Activated CD8-positive, alpha-beta T cell treated with anti-CD3 and anti-CD28 coated beads for 36 hours (primary cell): ENCODE results near the gene TNS3. TPM values are rescaled to one million over a fixed set of nuclear protein-coding genes. Genes with fewer than 3 reads are reported as not detected.

Source experiments
- ATAC-seq: fragments of 200-7000 bp; cut with Tn5 transposase; one replicate; pipeline ENCODE4 v1.10.0; 2021; ENCODE audit warnings: mild to moderate bottlenecking, moderate library complexity
- CTCF ChIA-PET: fragments of 350-600 bp; sonication (Branson Sonifier 250); formaldehyde crosslinking; loops from one replicate; lab custom pipeline; 2021; ENCODE audit warnings: antibody characterized with exemption; lab: Charles Lee
- POLR2A ChIA-PET: fragments of 350-600 bp; sonication (Branson Sonifier 250); formaldehyde crosslinking; loops from one replicate; lab custom pipeline; 2021; ENCODE audit warnings: antibody characterized with exemption; lab: Charles Lee
- DNase-seq: peaks from one replicate; pipeline ENCODE4 v3.0.0-alpha.2; 2020
- H3K27ac Mint-ChIP-seq: one replicate; pipeline ENCODE4 v1.8.0; 2021; ENCODE audit warnings: mild to moderate bottlenecking, mixed read lengths
- H3K27me3 Mint-ChIP-seq: one replicate; pipeline ENCODE4 v1.8.0; 2021; ENCODE audit warnings: mixed read lengths
- H3K36me3 Mint-ChIP-seq: one replicate; pipeline ENCODE4 v1.8.0; 2021; ENCODE audit warnings: low read depth, mixed read lengths
- H3K4me1 Mint-ChIP-seq: one replicate; pipeline ENCODE4 v1.8.0; 2021; ENCODE audit warnings: low read depth, mixed read lengths
- H3K4me3 Mint-ChIP-seq: one replicate; pipeline ENCODE4 v1.8.0; 2021; ENCODE audit warnings: mild to moderate bottlenecking, moderate library complexity, mixed read lengths
- H3K9me3 Mint-ChIP-seq: one replicate; pipeline ENCODE4 v1.8.0; 2021; ENCODE audit warnings: mixed read lengths
- CTCF ChIP-seq: fragments of 200-600 bp; IDR thresholded peaks from one replicate; pipeline ENCODE4 v1.8.0; 2022; ENCODE audit warnings: antibody characterized with exemption, mild to moderate bottlenecking
- intact Hi-C: fragments of 100-400 bp; cut with micrococcal nuclease; formaldehyde crosslinking; loops from one replicate; pipeline ENCODE4 v1.10.0; 2022
- total RNA-seq, 2 experiments: library from RNA; stranded (reverse); gene quantifications; one replicate each; pipeline ENCODE4 v1.2.3, GENCODE V29; 2021

The TNS3 gene
- total RNA-seq, 2 experiments from 2014 or later = 0.04 to 0.16 TPM

- no peaks in the 10 kb centered on the region for H3K36me3 Mint-ChIP-seq
- CTCF ChIA-PET = no interaction called here
- no peaks in the 10 kb centered on the region for H3K27me3 Mint-ChIP-seq
- no peak for ATAC-seq
- POLR2A ChIA-PET = no interaction called here
- intact Hi-C loops = no loop called here
- DNase-seq = no peak
- no peaks in the 10 kb centered on the region for H3K4me1 Mint-ChIP-seq
- no peak for TF ChIP-seq CTCF
- H3K4me3 Mint-ChIP-seq = no peak overlapping the region
- no peaks in the 10 kb centered on the region for H3K9me3 Mint-ChIP-seq
- H3K27ac Mint-ChIP-seq = no peak overlapping the region
These were observed 42.8 kb upstream of the TNS3 start for GRCh38 chr7:47624689-47625088.

- Mint-ChIP-seq H3K27ac (no peak overlapping the region), H3K9me3 (no peaks in the 10 kb centered on the region), H3K4me1 (no peaks in the 10 kb centered on the region), H3K36me3 (no peaks in the 10 kb centered on the region), H3K27me3 (no peaks in the 10 kb centered on the region), H3K4me3 (no peak overlapping the region)
- ChIA-PET CTCF (no interaction called here), POLR2A (no interaction called here)
- ATAC-seq = no peak
- TF ChIP-seq CTCF = no peak
- DNase-seq = no peak
- intact Hi-C loops = no loop called here
These were observed 41.2 kb upstream of the TNS3 start for GRCh38 chr7:47622946-47623640.

- H3K27me3 Mint-ChIP-seq = no peaks in the 10 kb centered on the region
- no peak for DNase-seq
- POLR2A ChIA-PET = no interaction called here
- H3K36me3 Mint-ChIP-seq = no peaks in the 10 kb centered on the region
- H3K4me3 Mint-ChIP-seq = no peak overlapping the region
- CTCF ChIA-PET = no interaction called here
- no peak for TF ChIP-seq CTCF
- intact Hi-C loops = no loop called here
- no peak for ATAC-seq
- no peaks in the 10 kb centered on the region for H3K4me1 Mint-ChIP-seq
- H3K9me3 Mint-ChIP-seq = no peaks in the 10 kb centered on the region
- H3K27ac Mint-ChIP-seq = no peak overlapping the region
These were observed 40.7 kb upstream of the TNS3 start for GRCh38 chr7:47622586-47622945.

GRCh38 chr7:47621979-47622561 is 40.2 kb upstream of the TNS3 start:
- H3K9me3 Mint-ChIP-seq = no peaks in the 10 kb centered on the region

More at GRCh38 chr7:47621979-47622561, 40.2 kb upstream of the TNS3 start:
- CTCF ChIA-PET = no interaction called here
- H3K27ac Mint-ChIP-seq = no peak overlapping the region
- intact Hi-C loops = no loop called here
- no peak overlapping the region for H3K4me3 Mint-ChIP-seq
- no peaks in the 10 kb centered on the region for H3K4me1 Mint-ChIP-seq
- no peaks in the 10 kb centered on the region for H3K27me3 Mint-ChIP-seq
- ATAC-seq (no peak), DNase-seq (no peak)
- no peaks in the 10 kb centered on the region for H3K36me3 Mint-ChIP-seq
- POLR2A ChIA-PET = no interaction called here
- TF ChIP-seq CTCF = no peak
